ENCODE measurements around the gene PIK3CD. TPM values are rescaled to one million over a fixed set of nuclear protein-coding genes. Genes with fewer than 3 reads are reported as not detected.

The PIK3CD gene
- total and polyA plus RNA-seq, 4 donors, result 1.8 to 11.3 (median 3.4) TPM

DNA sequence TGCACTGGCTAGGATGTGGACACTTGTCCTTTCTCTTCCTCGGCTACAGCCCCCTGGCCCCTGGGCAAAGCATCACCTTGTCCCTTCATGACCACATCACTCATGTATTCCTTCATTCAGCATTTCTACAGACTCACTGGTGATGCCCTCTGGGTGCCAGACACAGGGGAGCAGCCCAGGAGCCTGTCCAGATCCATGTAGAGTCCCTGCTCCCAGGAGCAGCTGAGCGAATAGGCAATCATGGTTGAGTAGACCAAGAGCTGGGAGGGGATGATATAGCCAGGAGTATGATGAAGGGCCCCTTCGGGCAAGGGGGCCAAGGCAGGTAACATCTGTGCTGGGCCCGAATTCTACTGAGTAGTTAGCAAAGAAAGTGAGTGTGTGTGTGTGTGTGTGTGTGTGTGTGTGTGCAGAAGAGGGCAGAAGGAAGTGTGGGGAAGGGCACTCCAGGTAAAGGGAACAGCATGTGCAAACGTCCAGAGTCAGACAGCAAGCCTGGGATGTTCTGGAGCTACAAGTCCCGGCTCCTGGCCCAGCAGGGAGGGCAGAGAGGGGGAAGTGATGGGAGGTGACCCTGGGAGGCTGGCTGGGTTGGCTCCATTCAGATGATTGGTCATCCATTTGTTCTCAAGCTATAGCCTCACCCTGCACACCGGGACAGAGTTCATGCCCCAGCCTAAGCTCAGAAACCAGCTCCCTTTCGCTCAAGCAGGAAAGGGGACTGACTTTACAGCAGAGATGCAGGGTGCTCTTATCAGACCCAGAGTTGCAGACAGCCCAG lies 21.0 kb upstream of the PIK3CD start:
- TF ChIP-seq, protein P1, sequence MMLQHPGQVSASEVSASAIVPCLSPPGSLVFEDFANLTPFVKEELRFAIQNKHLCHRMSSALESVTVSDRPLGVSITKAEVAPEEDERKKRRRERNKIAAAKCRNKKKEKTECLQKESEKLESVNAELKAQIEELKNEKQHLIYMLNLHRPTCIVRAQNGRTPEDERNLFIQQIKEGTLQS (IDR thresholded peaks at IDR 0.05), result no peak
- TF ChIP-seq, protein P2, sequence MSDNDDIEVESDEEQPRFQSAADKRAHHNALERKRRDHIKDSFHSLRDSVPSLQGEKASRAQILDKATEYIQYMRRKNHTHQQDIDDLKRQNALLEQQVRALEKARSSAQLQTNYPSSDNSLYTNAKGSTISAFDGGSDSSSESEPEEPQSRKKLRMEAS (IDR thresholded peaks at IDR 0.05), result no peak
- no peak for TF ChIP-seq HNF4G (IDR thresholded peaks at IDR 0.05)
- TF ChIP-seq GABPA (IDR thresholded peaks at IDR 0.05 in 1 of 2, conservative IDR thresholded peaks at IDR 0.05 in 1 of 2), result no peak
- Histone ChIP-seq H3K36me3 (ENCODE audit: control insufficient read depth in 4 of 4, insufficient read depth in 3 of 4, low read depth in 1 of 4, low read length in 3 of 4) (no peaks in the 10 kb centered on the region), H3K4me3 (ENCODE audit: low read depth in 1 of 3, low read length in 3 of 3) (peak overlapping the region in 1 of 3 donors; percentile 6), H3K4me1 (ENCODE audit: control insufficient read depth in 4 of 4, insufficient read depth in 4 of 4, low read length in 3 of 4) (peaks cover 0 to 5% (median 2%) of the 10 kb centered on the region in 4 donors), H3K9me3 (ENCODE audit: control insufficient read depth in 4 of 4, low read length in 3 of 4) (no peaks in the 10 kb centered on the region), H3K27ac (ENCODE audit: low read depth in 1 of 2, low read length in 2 of 2) (peak overlapping the region; percentile 3 to 10), H3K9ac (ENCODE audit: low read depth in 1 of 2, low read length in 2 of 2) (no peak overlapping the region), H3K27me3 (ENCODE audit: control insufficient read depth in 4 of 4, insufficient read depth in 4 of 4, low read length in 3 of 4) (no peaks in the 10 kb centered on the region)
- no peak for DNase-seq (ENCODE audit: low spot score)
- WGBS, result 71% methylated on average over 8 of the region's 8 CpGs

DNA sequence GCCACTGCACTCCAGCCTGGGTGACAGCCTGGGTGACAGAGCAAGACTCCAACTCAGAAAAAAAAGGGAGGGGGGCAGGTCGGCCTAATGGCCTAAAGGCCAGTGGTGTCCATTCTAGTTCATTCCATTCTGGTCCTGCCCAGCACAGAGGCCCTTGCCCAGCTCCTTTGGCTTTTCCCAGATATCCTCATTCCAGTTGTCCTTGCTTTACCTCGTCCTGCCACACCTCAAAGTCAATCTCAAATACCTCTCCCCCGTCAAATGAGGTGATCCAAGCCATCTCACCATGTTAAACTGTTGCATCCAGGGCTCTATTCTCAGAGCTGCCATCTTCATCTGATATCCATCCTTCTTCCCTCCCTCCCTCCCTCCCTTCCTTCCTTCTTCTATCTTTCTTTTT lies 19.9 kb upstream of the PIK3CD start:
- no peaks in the 10 kb centered on the region for H3K27me3 ChIP-seq (ENCODE audit: control insufficient read depth in 4 of 4, insufficient read depth in 4 of 4, low read length in 3 of 4)
- H3K9me3 ChIP-seq (ENCODE audit: control insufficient read depth in 4 of 4, low read length in 3 of 4), result no peaks in the 10 kb centered on the region
- no peak overlapping the region for H3K9ac ChIP-seq (ENCODE audit: low read depth in 1 of 2, low read length in 2 of 2)
- no peak overlapping the region for H3K4me3 ChIP-seq (ENCODE audit: low read depth in 1 of 3, low read length in 3 of 3)
- TF ChIP-seq RAD21 (IDR thresholded peaks at IDR 0.05) (no peak), GABPA (IDR thresholded peaks at IDR 0.05 in 1 of 2, conservative IDR thresholded peaks at IDR 0.05 in 1 of 2) (no peak), SP1 (IDR thresholded peaks at IDR 0.05) (no peak), EGR1 (IDR thresholded peaks at IDR 0.05; ENCODE audit: low read depth in 2 of 2) (no peak), NR2F2 (IDR thresholded peaks at IDR 0.05) (no peak), HNF4G (IDR thresholded peaks at IDR 0.05) (no peak), FOXA2 (IDR thresholded peaks at IDR 0.05) (no peak), RXRA (IDR thresholded peaks at IDR 0.05) (no peak), YY1 (IDR thresholded peaks at IDR 0.05) (no peak)
- TF ChIP-seq, protein P3, sequence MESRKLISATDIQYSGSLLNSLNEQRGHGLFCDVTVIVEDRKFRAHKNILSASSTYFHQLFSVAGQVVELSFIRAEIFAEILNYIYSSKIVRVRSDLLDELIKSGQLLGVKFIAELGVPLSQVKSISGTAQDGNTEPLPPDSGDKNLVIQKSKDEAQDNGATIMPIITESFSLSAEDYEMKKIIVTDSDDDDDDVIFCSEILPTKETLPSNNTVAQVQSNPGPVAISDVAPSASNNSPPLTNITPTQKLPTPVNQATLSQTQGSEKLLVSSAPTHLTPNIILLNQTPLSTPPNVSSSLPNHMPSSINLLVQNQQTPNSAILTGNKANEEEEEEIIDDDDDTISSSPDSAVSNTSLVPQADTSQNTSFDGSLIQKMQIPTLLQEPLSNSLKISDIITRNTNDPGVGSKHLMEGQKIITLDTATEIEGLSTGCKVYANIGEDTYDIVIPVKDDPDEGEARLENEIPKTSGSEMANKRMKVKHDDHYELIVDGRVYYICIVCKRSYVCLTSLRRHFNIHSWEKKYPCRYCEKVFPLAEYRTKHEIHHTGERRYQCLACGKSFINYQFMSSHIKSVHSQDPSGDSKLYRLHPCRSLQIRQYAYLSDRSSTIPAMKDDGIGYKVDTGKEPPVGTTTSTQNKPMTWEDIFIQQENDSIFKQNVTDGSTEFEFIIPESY (IDR thresholded peaks at IDR 0.05), result no peak
- TF ChIP-seq, protein P4, sequence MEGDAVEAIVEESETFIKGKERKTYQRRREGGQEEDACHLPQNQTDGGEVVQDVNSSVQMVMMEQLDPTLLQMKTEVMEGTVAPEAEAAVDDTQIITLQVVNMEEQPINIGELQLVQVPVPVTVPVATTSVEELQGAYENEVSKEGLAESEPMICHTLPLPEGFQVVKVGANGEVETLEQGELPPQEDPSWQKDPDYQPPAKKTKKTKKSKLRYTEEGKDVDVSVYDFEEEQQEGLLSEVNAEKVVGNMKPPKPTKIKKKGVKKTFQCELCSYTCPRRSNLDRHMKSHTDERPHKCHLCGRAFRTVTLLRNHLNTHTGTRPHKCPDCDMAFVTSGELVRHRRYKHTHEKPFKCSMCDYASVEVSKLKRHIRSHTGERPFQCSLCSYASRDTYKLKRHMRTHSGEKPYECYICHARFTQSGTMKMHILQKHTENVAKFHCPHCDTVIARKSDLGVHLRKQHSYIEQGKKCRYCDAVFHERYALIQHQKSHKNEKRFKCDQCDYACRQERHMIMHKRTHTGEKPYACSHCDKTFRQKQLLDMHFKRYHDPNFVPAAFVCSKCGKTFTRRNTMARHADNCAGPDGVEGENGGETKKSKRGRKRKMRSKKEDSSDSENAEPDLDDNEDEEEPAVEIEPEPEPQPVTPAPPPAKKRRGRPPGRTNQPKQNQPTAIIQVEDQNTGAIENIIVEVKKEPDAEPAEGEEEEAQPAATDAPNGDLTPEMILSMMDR (IDR thresholded peaks at IDR 0.05; ENCODE audit: low read depth, low read length, missing input control), result no peak
- TF ChIP-seq, protein P1 (IDR thresholded peaks at IDR 0.05), result no peak
- TF ChIP-seq, protein P2 (IDR thresholded peaks at IDR 0.05), result no peak
- no peak for DNase-seq (ENCODE audit: low spot score)
- H3K4me1 ChIP-seq (ENCODE audit: control insufficient read depth in 4 of 4, insufficient read depth in 4 of 4, low read length in 3 of 4), result peaks cover 0 to 5% (median 2%) of the 10 kb centered on the region in 4 donors
- no peak overlapping the region for H3K27ac ChIP-seq (ENCODE audit: low read depth in 1 of 2, low read length in 2 of 2)
- no peaks in the 10 kb centered on the region for H3K36me3 ChIP-seq (ENCODE audit: control insufficient read depth in 4 of 4, insufficient read depth in 3 of 4, low read depth in 1 of 4, low read length in 3 of 4)
- 93% methylated on average over 3 of the region's 3 CpGs for WGBS

Measured in liver (tissue), 9 donors.